Right kidney (tissue), 1 donor: Measurements from ENCODE around the gene STIP1.
A peak's percentile ranks its signal among the peaks of the same experiment; 100 is the strongest.

Experiments
- DNase-seq: peaks from one replicate; pipeline ENCODE4 v3.0.0-alpha.2; 2016

The STIP1 gene

DNA sequence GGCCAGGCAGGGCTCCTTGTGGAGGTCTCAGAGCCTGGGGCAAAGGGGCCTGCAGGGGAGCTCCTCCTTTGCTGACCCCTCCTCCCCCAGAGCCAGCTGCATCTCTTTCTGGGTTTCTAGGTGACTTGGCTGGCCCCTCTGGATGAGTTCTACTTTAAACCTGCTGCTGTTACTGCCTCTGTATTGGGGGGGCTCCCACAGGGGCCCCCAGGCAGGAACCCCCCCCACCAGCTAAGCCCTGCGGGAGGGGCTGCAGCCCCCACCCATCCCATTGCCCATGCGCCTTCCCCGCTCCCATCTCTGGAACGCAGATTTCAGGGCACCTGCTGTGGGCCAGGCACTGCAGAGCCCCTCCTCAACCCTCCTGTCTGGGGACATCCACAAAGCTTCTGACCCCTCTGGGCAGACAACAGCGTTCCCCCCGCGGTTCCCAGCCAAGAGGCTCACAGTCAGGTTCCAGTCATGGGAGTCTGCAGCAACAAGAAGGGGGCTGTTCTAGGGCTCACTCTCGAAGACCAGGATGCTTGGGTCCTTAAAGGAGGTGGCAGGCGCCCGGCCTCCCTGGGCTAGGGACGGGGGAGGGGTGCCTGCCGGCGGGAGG lies 64.5 kb downstream of the STIP1 start:
- no peak for DNase-seq

DNA sequence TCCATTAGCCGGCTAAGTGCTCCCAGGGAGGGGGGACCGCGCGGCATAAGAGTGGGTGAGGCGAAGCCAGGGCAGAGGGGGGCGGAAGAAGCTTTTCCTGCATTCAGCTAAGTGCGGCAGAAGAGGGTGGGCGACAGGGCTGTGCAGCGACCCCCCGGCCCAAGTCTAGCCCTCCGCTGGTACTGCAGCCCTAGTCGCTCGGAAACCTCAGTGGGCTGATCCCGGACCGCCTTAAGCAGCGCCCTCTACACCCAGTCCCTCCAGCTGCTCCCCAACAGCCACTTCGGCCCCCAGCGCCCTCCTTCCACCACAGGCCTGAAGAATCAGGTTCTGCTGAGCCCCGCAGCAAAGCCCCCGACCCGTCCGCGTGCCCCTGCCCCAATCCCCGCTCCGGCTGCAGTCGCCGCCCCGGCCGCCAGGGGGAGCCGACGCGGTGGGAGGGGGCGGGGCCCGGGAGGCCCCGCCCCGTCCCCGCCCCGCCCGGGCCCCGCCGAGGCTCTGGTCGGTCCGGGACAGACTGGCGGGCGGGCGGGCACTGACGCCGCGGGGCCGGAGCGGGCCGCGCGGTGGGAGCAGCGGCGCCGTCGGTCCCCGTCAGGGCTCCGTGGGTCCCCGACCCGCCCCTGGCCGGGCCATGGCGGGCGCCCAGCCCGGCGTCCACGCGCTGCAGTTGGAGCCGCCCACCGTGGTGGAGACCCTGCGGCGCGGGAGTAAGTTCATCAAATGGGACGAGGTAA lies 65.2 kb downstream of the STIP1 start, which contains the start of gene PLCB3:
Gene PLCB3, plus strand, starts transcription at position 515 of the 737 bp plus-strand sequence. Its CDS starts 120 bp downstream, at position 635.
- peak; percentile 67 for DNase-seq

DNA sequence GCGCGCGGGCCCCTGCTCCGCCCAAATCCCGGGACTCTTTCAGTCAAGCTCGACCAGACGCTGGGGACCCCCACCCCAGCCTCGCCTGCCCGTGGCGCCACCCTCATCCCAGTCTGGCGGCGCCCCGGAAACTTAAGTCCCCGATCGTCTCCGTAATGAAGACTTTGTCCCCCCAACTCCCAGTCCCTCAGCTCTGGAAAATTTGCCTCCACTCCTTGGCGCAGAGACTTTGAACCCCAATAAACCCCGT lies 65.7 kb downstream of the STIP1 start:
- DNase-seq: peak; percentile 65

DNA sequence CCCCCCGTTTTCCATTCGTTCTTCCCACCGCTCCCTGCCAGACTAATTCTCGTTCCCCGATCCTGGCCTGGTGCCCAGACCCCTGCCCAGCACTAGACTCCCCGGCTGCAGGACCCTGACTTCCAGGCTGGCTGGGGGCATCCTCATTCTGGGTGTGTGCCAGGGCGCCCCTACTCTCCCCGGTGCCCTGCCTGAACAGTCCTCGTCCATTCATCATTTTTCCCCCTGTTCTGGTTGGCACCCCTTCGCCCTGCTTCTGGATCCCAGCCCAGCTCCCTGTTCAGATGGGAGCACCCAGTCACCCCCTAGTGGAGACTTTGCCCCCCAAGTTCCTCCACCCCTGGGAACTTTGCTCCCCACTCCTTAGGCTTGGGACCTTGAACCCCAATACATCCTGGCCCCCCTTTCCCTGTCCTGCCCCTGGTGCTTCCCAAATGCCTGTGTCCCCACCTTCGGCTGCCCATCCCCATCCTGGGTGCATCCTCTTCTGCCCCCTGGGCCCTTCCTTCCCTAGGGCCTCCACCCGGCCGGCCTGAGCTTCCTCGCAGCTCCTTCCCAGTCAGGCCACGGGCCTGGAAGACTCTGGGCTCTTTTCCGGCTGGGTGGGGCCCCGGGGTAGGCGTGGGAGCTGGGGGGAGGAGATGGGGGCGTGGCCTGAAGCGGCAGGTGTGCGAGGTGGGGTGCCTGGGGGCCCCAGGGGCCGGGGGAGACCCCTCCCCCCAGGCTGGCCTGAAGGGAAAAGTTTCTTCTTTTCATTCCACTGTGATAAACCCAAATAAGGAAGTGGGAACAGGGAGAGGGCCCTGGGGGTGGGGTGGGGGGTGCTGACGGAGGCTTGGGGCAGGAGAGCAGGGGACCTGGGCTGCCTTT lies 66.3 kb downstream of the STIP1 start:
- DNase-seq: peak; percentile 43

DNA sequence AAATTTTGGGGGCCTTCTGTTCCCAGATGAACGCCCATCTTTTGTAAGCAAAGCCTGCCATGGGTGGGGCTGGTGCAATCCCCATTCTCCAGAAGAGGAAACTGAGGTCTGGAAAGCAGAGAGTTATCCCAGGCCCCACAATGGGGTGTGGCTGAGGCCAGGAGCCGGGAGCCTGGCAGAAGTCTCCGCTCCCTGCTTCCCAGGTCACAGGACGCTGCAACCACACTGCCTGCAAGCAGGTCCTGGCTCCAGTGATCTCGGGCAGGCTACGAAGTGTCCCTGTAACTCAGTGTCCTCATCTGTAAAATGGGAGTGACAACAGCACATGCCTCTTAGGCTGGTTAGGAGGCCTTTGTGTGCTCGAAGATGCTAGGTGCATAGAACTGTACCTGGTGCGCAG lies 67.1 kb downstream of the STIP1 start:
- no peak for DNase-seq

DNA sequence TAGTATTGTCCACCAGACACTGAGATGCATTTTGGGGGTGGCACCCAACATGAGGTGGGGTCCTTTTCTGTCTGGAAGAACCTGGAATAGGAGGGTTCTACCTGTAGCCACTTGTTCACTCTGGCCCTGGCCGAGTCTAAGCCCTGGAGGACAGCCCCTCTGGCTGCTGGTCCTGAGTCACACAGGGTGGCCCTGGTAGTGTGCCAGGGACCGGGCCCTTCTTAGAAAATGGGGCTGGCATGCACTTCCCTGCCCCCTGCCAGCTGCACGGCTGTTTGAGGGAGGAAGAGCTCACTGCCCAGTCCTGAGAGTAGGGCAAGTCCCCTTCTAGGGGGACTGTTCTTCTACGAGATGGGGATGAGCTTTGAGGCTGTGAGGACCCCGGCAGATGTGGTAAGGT lies 67.5 kb downstream of the STIP1 start:
- DNase-seq: no peak
